OCI-LY7 (cell line): ENCODE measurements around the gene NRSN2. TPM values are rescaled to one million over a fixed set of nuclear protein-coding genes. Genes with fewer than 3 reads are reported as not detected.
"Not testable (repeated sequence)": the region's sequence is repeated elsewhere in the genome, so short reads cannot be mapped to it uniquely, and the experiment has no call there.

Experiments
- BruUV-seq: library from RNA; stranded (reverse); fragments of 400-500 nt; replicated peaks from 2 replicates; lab custom pipeline; 2021; lab: Mats Ljungman, UMichigan
- CTCF ChIA-PET: fragments of 300-600 bp; sonication (Branson Sonifier 250); formaldehyde crosslinking; loops from one replicate; lab custom pipeline; 2022; ENCODE audit warnings: antibody characterized with exemption; ENCODE audit not compliant: unreplicated experiment; lab: Charles Lee
- POLR2A ChIA-PET: fragments of 300-600 bp; sonication (Branson Sonifier 250); formaldehyde crosslinking; loops from one replicate; lab custom pipeline; 2022; ENCODE audit warnings: antibody characterized with exemption; lab: Charles Lee
- DNase-seq: peaks from one replicate; pipeline ENCODE4 v3.0.0-alpha.2; 2015; ENCODE audit warnings: low spot score
- H2AFZ ChIP-seq: fragments of 200-600 bp; sonication (generic), shearing (Covaris generic); 2 replicates; pipeline ENCODE4 v1.6.1; 2014; ENCODE audit warnings: mild to moderate bottlenecking, antibody characterized with exemption, low read length, moderate library complexity
- H3K27ac ChIP-seq: fragments of 200-600 bp; sonication (generic); 2 replicates; pipeline ENCODE4 v1.5.1; 2014; ENCODE audit warnings: mixed run types, low read depth, mild to moderate bottlenecking, moderate library complexity, low read length, inconsistent platforms; ENCODE audit not compliant: poor library complexity, severe bottlenecking
- H3K36me3 ChIP-seq: fragments of 200-600 bp; sonication (generic); 2 replicates; pipeline ENCODE4 v1.6.1; 2014; ENCODE audit warnings: mild to moderate bottlenecking, antibody characterized with exemption, low read length, moderate library complexity, mixed read lengths; ENCODE audit not compliant: insufficient read depth
- H3K4me1 ChIP-seq: fragments of 200-600 bp; sonication (generic); 2 replicates; pipeline ENCODE4 v1.5.1; 2014; ENCODE audit warnings: mild to moderate bottlenecking, low read length; ENCODE audit not compliant: insufficient read depth, poor library complexity, severe bottlenecking
- H3K4me2 ChIP-seq: fragments of 200-600 bp; sonication (generic); 2 replicates; pipeline ENCODE4 v1.6.1; 2014; ENCODE audit warnings: mild to moderate bottlenecking, low read length
- H3K4me3 ChIP-seq: fragments of 200-600 bp; sonication (generic); 2 replicates; pipeline ENCODE4 v1.5.1; 2014; ENCODE audit warnings: mild to moderate bottlenecking, low read depth, low read length; ENCODE audit not compliant: poor library complexity, severe bottlenecking
- H3K79me2 ChIP-seq: fragments of 200-600 bp; sonication (generic); 2 replicates; pipeline ENCODE4 v1.6.1; 2016; ENCODE audit warnings: low read depth, mild to moderate bottlenecking, low read length, moderate library complexity, mixed read lengths; ENCODE audit not compliant: insufficient read depth
- H3K9me2 ChIP-seq: fragments of 200-600 bp; sonication (generic); 2 replicates; pipeline ENCODE4 v1.6.1; 2016; ENCODE audit warnings: mild to moderate bottlenecking, low read length, mixed read lengths; ENCODE audit not compliant: insufficient read depth
- H3K9me3 ChIP-seq: fragments of 200-600 bp; sonication (generic); 2 replicates; pipeline ENCODE4 v1.6.1; 2014; ENCODE audit warnings: mild to moderate bottlenecking, mixed run types, low read length, mixed read lengths
- H4K20me1 ChIP-seq: fragments of 200-600 bp; sonication (generic); 2 replicates; pipeline ENCODE4 v1.6.1; 2014; ENCODE audit warnings: mild to moderate bottlenecking, antibody characterized with exemption, low read length, moderate library complexity, mixed read lengths; ENCODE audit not compliant: insufficient read depth
- CTCF ChIP-seq: fragments of 200-600 bp; sonication (generic); conservative IDR thresholded peaks from 2 replicates; pipeline ENCODE4 v1.5.1; 2014; ENCODE audit warnings: mild to moderate bottlenecking, antibody characterized with exemption, low read length, moderate library complexity, mixed read lengths
- EZH2phosphoT487 ChIP-seq: fragments of 200-600 bp; sonication (generic); IDR thresholded peaks from 2 replicates; pipeline ENCODE4 v1.6.1; 2018; ENCODE audit warnings: low read depth, borderline replicate concordance, mild to moderate bottlenecking, mixed run types, antibody characterized with exemption, low read length, moderate library complexity, mixed read lengths
- intact Hi-C: fragments of 100-400 bp; cut with micrococcal nuclease; formaldehyde crosslinking; loops from one replicate; pipeline ENCODE4 v1.10.0; 2022; ENCODE audit not compliant: unreplicated experiment
- total RNA-seq, 2 experiments: library from RNA; depleted of rRNA in 1 of 2; stranded (reverse); fragments of >200 nt in 1 of 2; shearing (Covaris generic) in 1 of 2; gene quantifications; 2 replicates each; pipeline ENCODE4 v1.2.3, GENCODE V29; 2014 to 2022

Gene NRSN2
- total RNA-seq, 2 experiments from 2014 or later, result 0.32 to 0.86 TPM

- TF ChIP-seq EZH2phosphoT487 (no peak), CTCF (no peak)
- no TSS peak for BruUV-seq
- ChIA-PET CTCF (interaction anchor here (1.7 kb wide), 1 partner anchor 17 kb away, joined by 4 read pairs; no protein-coding TSS in a partner anchor), POLR2A (interaction anchor here (0.6 to 3.8 kb wide), 6 partner anchors 9 to 60 kb away, joined by 3 to 15 read pairs (median 4); no protein-coding TSS in a partner anchor)
- H3K4me1 ChIP-seq, result peaks cover 33% of the 10 kb centered on the region
- no peak overlapping the region for H2AFZ ChIP-seq
- H3K4me3 ChIP-seq, result no peak overlapping the region
- intact Hi-C loops, result no loop called here
- no peaks in the 10 kb centered on the region for H3K9me3 ChIP-seq
- H3K9me2 ChIP-seq, result no peaks in the 10 kb centered on the region
- H3K36me3 ChIP-seq, result peaks cover 62% of the 10 kb centered on the region
- peaks cover 61% of the 10 kb centered on the region for H3K79me2 ChIP-seq
- H4K20me1 ChIP-seq, result peaks cover 18% of the 10 kb centered on the region; the same call in 1 of the 2 replicates
- no peak overlapping the region for H3K27ac ChIP-seq
- no peak for DNase-seq
- H3K4me2 ChIP-seq, result no peak overlapping the region
These were observed 37.0 kb downstream of the NRSN2 start for GRCh38 chr20:383889-384288.

- Histone ChIP-seq H3K9me3 (no peaks in the 10 kb centered on the region), H3K4me1 (peaks cover 25% of the 10 kb centered on the region), H3K36me3 (peaks cover 71% of the 10 kb centered on the region), H3K9me2 (no peaks in the 10 kb centered on the region), H2AFZ (no peak overlapping the region), H3K4me3 (no peak overlapping the region), H3K4me2 (no peak overlapping the region), H4K20me1 (peaks cover 18% of the 10 kb centered on the region; the same call in 1 of the 2 replicates), H3K27ac (no peak overlapping the region), H3K79me2 (peaks cover 61% of the 10 kb centered on the region)
- no TSS peak for BruUV-seq
- CTCF ChIA-PET, result no interaction called here
- intact Hi-C loops, result no loop called here
- TF ChIP-seq EZH2phosphoT487 (no peak), CTCF (no peak)
- POLR2A ChIA-PET, result interaction anchor here (0.7 to 3.8 kb wide), 4 partner anchors 8 to 23 kb away, joined by 3 to 15 read pairs (median 4); no protein-coding TSS in a partner anchor
- DNase-seq, result no peak
These were observed 37.8 kb downstream of the NRSN2 start for GRCh38 chr20:384723-385122.

- POLR2A ChIA-PET, result interaction anchor here (0.7 to 2.1 kb wide), 3 partner anchors 11 to 23 kb away, joined by 3 to 7 read pairs (median 4); no protein-coding TSS in a partner anchor
- no TSS peak for BruUV-seq
- H2AFZ ChIP-seq, result no peak overlapping the region
- H3K79me2 ChIP-seq, result peaks cover 61% of the 10 kb centered on the region
- H3K4me1 ChIP-seq, result peaks cover 19% of the 10 kb centered on the region
- CTCF ChIA-PET, result no interaction called here
- no peaks in the 10 kb centered on the region for H3K9me2 ChIP-seq
- no peak overlapping the region for H3K4me3 ChIP-seq
- TF ChIP-seq EZH2phosphoT487, result no peak
- TF ChIP-seq CTCF, result no peak
- peaks cover 77% of the 10 kb centered on the region for H3K36me3 ChIP-seq
- H4K20me1 ChIP-seq, result peaks cover 18% of the 10 kb centered on the region; the same call in 1 of the 2 replicates
- no peak overlapping the region for H3K4me2 ChIP-seq
- DNase-seq, result no peak
- H3K27ac ChIP-seq, result no peak overlapping the region
- intact Hi-C loops, result no loop called here
- H3K9me3 ChIP-seq, result no peaks in the 10 kb centered on the region
These were observed 38.5 kb downstream of the NRSN2 start for GRCh38 chr20:385448-385847.

- H3K4me3 ChIP-seq, H2AFZ ChIP-seq, CTCF ChIA-PET, H3K4me2 ChIP-seq, BruUV-seq, H3K9me2 ChIP-seq, intact Hi-C loops, H3K9me3 ChIP-seq, DNase-seq, H3K27ac ChIP-seq: not testable (repeated sequence)
- H4K20me1 ChIP-seq, result peaks cover 18% of the 10 kb centered on the region; the same call in 1 of the 2 replicates
- H3K36me3 ChIP-seq, result peaks cover 88% of the 10 kb centered on the region
- POLR2A ChIA-PET, result interaction anchor here (0.7 to 2.1 kb wide), 4 partner anchors 13 to 76 kb away, joined by 3 to 7 read pairs (median 4); no protein-coding TSS in a partner anchor
- H3K4me1 ChIP-seq, result peaks cover 19% of the 10 kb centered on the region
- peaks cover 55% of the 10 kb centered on the region for H3K79me2 ChIP-seq
These were observed 39.7 kb downstream of the NRSN2 start for GRCh38 chr20:386634-387033.
